ENCODE measurements around the gene SVIL. TPM values are rescaled to one million over a fixed set of nuclear protein-coding genes. Genes with fewer than 3 reads are reported as not detected.

The SVIL gene
- polyA plus RNA-seq, 3 donors: 34.4 to 37.2 (median 35.1) TPM

GRCh38 chr10:29435809-29436501 is 198.8 kb downstream of the SVIL start:
- no peak for DNase-seq (ENCODE audit: low read depth in 3 of 3, low spot score in 2 of 3)

GRCh38 chr10:29434111-29434510 is 200.7 kb downstream of the SVIL start:
- no peak for DNase-seq (ENCODE audit: low read depth in 3 of 3, low spot score in 2 of 3)

GRCh38 chr10:29431711-29432110 is 203.1 kb downstream of the SVIL start:
- no peak for DNase-seq (ENCODE audit: low read depth in 3 of 3, low spot score in 2 of 3)

- DNase-seq (ENCODE audit: low read depth in 3 of 3, low spot score in 2 of 3): no peak
These were observed 204.7 kb downstream of the SVIL start for GRCh38 chr10:29430101-29430500.

GRCh38 chr10:29428486-29428885 is 206.3 kb downstream of the SVIL start:
- no peak for DNase-seq (ENCODE audit: low read depth in 3 of 3, low spot score in 2 of 3)

GRCh38 chr10:29427667-29428066 is 207.1 kb downstream of the SVIL start:
- no peak for DNase-seq (ENCODE audit: low read depth in 3 of 3, low spot score in 2 of 3)

GRCh38 chr10:29426420-29426819 is 208.4 kb downstream of the SVIL start:
- DNase-seq (ENCODE audit: low read depth in 3 of 3, low spot score in 2 of 3): no peak

- DNase-seq (ENCODE audit: low read depth in 3 of 3, low spot score in 2 of 3): no peak
These were observed 210.8 kb downstream of the SVIL start for GRCh38 chr10:29424017-29424416.

DNA sequence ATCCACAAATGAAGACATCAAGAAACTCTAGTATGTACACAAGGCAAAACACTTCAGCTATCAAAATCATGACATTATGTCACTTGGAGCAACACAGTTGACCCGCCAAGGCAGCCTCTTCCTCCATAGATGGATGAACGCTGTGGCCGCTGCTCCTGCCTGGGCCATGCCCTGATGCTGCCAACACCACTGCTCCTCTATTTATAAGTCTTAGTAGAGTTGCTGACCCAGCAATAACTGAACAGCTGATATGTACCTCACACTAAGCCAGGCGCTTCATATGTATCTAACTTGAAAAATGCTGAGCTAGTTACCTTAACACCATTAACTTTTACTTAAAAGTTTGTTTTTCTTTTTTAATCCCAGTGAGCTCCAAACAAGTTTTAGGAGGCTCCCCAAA is 214.0 kb downstream of the SVIL start:
- no peak for DNase-seq (ENCODE audit: low read depth in 3 of 3, low spot score in 2 of 3)

DNA sequence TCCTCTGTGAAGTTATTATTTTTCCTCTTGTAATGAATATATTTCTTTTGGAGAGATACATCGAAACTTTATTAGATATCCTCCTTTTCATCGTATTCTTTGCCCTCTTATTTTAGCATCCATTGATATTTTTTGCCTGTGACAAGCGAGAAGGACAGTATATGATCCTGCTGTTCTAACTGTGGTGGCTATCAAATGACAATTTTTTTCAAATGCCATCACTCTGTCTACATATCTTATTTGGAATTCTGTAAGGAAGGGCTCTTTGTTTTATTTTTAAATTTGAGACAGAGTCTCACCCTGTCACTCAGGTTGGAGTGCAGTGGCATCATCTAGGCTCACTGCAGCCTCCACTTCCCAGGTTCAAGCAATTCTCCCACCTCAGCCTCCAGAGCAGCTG is 217.4 kb downstream of the SVIL start:
- no peak for DNase-seq (ENCODE audit: low read depth in 3 of 3, low spot score in 2 of 3)

DNA sequence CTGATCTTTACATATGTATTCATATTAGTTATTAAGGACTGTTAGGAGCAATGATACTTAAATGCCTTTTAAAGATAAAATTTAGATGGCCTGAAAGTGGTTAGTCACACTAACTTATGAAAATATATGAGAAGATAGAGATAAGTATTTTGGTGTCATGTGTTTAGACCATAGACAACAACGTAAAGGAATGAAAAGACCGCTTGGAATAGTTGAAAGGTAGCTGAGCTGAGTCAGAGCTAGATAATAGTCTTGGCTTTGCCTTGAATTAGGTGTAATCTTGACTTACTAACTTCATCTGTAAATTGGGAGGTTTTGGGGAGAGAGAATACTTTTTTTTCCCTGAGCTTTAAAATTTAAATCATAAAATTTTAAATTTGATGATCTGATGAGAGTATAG is 218.9 kb downstream of the SVIL start:
- DNase-seq (ENCODE audit: low read depth in 3 of 3, low spot score in 2 of 3): no peak

- no peak for DNase-seq (ENCODE audit: low read depth in 3 of 3, low spot score in 2 of 3)
These were observed 220.3 kb downstream of the SVIL start for GRCh38 chr10:29414501-29414900.

GRCh38 chr10:29412485-29412884 is 222.3 kb downstream of the SVIL start:
- DNase-seq (ENCODE audit: low read depth in 3 of 3, low spot score in 2 of 3): no peak

DNA sequence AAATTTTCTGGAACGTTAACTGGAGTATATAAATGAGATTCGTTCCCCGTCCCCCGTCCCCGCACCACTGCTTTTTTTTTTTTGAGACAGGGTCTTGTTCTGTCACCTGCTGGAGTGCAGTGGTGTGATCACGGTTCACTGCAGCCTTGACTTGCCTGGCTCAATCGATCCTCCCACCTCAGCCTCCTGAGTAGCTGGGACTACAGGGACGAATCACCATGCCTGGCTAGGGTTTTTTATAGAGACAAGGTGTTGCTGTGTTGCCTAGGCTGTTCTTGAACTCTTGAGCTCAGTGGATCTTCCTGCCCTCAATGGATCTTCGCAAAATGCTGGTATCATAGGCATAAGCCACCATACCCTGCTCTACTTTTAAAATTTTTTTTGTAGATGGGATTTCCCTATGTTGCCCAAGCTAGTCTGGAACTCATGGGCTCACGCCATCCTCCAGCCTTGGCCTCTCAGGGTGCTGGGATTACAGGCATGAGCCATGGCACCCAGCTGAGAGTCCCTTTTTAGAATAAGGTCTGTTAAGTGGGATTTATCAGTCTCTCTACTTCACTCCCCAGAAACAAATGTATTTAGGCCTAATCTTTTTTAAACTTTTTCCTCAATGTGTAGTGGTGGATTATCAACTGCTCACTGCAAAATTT is 223.0 kb downstream of the SVIL start:
- DNase-seq (ENCODE audit: low read depth in 3 of 3, low spot score in 2 of 3): no peak

- peak in 2 of 3 donors; percentile 52 to 62 for DNase-seq (ENCODE audit: low read depth in 3 of 3, low spot score in 2 of 3)
These were observed 225.3 kb downstream of the SVIL start for GRCh38 chr10:29409241-29410054.

DNA sequence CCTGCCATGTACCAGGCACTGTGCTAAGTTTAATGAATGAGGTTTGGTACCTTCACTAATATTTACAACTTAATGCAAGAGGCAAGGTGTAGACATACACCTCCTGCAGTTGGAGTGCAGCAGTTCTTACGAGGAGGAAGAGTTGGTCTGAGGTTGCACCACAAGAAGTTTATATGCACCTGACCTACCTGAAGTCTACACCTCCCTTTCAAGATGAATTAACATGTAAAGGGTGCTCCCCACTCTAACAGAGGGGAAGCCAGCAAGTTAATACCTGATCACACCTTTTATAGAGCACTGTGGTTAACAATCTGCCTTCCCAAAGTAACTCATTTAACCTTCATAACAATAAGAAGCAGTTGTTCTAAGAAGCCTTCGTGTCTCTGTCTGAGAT is 225.9 kb downstream of the SVIL start:
- DNase-seq (ENCODE audit: low read depth in 3 of 3, low spot score in 2 of 3): no peak

All from right renal cortex interstitium (tissue), 3 donors.